Stimulated activated CD8-positive, alpha-beta memory T cell treated with anti-CD3 and anti-CD28 coated beads, Interleukin-4, amount 100 ng/mL, for 24 hours (primary cell): ENCODE measurements around the gene PCDHA2.
"Not testable (repeated sequence)": the region's sequence is repeated elsewhere in the genome, so short reads cannot be mapped to it uniquely, and the experiment has no call there.

Source experiments
- DNase-seq: peaks from one replicate; pipeline ENCODE4 v3.0.0-alpha.2; 2020; ENCODE audit warnings: low read depth

Gene PCDHA2

DNA sequence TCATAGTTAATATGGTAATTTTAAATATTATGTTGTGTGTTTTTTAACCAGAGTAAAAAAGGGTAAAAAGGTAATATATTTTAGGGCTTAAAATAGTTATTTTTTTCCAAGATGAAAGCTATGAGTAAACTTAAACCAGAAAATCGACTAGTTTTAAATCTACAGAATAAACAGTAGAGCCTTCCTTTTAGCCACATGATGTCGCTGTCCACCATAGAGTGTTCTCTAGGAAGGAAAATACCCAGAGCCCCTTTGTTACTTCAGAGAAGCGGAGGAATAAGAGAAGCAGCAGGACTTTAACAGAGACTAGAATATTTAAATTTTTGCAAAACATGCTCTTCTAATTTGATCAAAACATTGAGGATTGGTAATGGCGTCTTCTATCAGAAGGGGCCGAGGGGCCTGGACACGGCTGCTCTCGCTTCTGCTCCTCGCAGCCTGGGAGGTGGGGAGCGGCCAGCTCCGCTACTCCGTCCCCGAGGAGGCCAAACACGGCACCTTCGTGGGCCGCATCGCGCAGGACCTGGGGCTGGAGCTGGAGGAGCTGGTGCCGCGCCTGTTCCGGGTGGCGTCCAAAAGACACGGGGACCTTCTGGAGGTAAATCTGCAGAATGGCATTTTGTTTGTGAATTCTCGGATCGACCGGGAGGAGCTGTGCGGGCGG, at the start of gene PCDHA2:
Gene PCDHA2 (plus strand): TSS at position 258 of the 664 bp plus-strand sequence.
- no peak for DNase-seq

DNA sequence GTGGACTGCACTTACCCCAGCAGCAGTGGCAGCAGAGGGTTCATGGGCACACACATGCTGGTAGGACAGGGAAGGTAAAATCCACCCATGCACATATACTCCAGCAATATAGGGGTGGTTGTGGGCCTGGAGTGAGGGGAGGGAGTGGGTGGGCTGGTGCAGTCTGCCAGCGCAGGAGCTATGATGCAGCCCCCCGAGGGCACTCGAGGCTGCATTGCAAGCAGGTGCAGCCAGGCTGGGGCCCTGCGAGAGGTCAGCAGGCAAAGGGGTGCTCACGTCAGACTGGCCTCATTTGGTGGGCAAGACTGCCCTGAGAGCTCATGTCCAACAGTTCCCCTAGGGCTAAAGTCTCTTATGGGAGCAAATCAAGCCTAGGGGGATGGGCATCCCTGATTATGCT, 41.1 kb upstream of the PCDHA2 start:
- DNase-seq: no peak

DNA sequence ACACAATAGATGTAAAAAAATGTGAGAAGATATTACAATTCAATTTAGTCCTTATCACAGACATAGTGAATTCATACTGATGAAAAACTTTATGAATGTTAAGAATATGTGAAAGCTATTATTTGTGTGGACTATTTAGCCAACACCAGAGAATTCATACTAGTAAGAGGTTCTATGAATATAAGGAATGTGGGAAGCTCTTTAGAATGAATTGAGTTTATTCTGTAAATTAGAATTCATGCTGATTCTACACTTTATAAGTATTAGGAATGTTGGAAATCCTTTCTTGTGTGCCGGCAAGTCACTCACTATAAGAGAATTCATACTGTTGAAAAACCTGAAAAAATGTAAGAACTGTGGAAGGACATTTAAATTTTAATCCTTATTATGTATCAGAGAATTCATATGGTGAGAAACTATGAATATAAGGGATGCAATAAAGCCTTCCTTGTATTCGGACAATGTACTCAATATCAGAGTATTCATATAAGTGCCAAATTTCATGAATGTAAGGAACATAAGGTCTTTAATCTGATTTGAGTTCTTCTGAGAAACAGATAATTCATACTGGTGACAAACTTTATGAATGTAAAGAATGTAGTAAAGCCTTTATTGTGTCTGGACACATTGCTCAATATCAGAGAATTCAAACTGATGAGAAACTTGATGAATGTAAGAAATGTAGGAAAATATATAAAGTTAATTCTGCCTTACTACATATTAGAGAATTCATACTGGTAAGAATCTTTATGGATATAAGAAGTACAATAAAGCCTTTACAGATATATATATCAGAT, 30.3 kb upstream of the PCDHA2 start:
- no peak for DNase-seq

DNA sequence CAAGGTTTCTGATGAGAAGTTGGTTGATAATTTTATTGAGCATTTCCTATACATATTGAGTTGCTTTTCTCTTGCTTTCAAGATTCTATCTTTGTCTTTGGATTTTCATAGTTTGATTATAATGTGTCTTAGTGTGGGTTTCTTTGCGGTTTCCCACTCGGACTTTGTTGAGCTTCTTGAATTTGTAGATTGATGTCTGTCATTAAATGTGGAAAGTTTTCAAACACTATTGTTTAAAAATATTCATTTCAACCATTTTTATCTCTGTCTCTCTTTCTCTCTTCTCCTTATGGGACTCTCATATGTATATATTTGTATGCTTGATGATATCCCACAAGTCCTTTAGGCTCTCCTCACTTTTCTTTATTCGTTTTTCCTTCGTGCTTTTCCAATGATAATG, 27.2 kb upstream of the PCDHA2 start:
- no peak for DNase-seq

DNA sequence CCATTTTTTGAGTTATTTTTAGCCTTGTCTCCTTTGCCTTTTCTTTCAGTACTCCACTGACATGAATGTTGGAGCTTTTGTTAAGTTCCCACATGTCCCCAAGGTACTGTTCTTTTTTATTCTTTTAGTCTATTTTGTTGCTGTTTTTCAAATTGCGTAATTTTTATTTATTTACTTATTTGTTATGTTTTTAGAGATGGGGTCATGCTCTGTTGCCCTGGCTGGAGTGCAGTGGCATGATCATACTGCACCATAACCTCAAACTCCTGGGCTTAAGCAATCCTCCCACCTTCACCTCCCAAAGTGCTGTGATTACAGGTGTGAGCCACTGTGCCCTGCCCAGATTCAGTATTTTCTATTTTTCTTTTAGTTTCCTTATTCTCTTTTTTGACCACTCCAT, 14.1 kb upstream of the PCDHA2 start:
- DNase-seq: no peak

DNA sequence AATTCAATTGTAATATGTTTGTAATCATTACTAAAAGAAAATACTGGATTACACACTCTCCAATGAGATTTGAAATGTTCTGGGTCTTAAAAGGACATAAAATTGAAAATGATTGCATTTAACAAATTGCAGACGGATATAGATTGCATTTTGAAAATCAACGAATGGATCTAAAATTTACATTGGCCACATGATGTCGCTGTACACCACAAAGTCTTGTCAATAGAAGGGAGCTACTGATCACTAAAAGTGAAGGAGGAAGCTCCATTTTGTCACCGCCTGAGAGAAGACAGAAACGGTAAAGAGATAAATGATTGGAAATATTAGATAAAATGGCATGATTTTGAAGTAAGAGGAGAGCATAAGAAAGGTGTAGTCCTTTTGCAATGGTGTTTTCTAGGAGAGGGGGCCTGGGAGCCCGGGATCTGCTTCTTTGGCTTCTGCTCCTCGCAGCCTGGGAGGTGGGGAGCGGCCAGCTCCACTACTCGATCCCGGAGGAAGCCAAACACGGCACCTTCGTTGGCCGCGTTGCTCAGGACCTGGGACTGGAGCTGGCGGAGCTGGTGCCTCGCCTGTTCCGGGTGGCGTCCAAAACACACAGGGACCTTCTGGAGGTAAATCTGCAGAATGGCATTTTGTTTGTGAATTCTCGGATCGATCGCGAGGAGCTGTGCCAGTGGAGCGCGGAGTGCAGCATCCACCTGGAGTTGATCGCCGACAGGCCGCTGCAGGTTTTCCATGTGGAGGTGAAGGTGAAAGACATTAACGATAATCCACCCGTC, 8.6 kb upstream of the PCDHA2 start, which contains the start of gene PCDHA1:
Gene PCDHA1 (plus strand): TSS at position 236 of the 782 bp plus-strand sequence.
- DNase-seq: no peak

DNA sequence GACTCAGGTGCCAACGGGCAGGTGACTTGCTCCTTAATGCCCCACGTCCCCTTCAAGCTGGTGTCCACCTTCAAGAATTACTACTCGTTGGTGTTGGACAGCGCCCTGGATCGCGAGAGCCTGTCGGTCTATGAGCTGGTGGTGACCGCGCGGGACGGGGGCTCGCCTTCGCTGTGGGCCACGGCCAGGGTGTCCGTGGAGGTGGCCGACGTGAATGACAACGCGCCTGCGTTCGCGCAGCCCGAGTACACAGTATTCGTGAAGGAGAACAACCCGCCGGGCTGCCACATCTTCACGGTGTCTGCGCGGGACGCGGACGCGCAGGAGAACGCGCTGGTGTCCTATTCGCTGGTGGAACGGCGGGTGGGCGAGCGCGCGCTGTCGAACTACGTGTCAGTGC, 7.2 kb upstream of the PCDHA2 start:
- DNase-seq: not testable (repeated sequence)

DNA sequence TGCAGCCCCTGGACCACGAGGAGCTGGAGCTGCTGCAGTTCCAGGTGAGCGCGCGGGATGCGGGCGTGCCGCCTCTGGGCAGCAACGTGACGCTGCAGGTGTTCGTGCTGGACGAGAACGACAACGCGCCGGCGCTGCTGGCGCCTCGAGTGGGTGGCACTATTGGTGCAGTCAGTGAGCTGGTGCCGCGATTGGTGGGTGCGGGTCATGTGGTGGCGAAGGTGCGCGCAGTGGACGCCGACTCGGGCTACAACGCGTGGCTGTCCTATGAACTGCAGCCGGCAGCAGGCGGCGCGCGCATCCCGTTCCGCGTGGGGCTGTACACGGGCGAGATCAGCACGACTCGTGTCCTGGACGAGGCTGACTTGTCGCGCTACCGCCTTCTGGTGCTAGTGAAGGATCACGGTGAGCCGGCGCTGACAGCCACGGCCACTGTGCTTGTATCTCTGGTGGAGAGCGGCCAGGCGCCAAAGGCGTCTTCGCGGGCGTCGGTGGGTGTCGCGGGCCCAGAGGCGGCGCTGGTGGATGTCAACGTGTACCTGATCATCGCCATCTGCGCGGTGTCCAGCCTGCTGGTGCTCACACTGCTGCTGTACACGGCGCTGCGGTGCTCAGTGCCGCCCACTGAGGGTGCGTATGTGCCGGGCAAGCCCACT, 6.7 kb upstream of the PCDHA2 start:
- not testable (repeated sequence) for DNase-seq

DNA sequence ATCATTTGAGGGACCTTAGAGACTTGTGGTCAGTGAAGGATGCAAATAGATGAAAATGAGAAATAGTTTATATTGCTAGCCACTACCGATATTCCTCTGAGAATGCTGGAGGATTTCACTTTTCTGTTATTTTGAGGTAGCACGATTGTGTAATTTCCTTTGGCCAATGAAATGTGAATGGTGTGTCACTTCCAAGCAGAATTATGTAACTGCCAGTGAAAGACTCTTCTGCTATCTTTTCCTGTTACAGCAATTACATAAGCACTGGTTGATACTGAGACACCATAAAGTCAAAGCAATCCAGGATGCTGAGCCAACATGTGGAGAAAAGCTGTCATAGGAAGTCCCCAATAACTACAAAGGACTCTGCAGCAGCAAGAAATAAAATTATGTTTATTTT, 3.6 kb upstream of the PCDHA2 start:
- DNase-seq: no peak

DNA sequence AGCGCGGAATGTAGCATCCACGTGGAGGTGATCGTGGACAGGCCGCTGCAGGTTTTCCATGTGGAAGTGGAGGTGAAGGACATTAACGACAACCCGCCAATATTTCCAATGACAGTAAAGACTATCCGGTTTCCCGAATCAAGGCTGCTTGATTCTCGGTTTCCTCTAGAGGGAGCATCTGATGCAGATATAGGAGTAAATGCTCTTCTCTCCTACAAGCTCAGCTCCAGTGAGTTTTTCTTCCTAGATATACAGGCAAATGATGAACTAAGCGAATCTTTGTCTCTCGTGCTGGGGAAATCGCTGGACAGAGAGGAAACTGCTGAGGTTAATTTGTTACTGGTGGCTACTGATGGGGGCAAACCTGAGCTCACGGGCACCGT, 598 bp downstream of the PCDHA2 start:
- no peak for DNase-seq

DNA sequence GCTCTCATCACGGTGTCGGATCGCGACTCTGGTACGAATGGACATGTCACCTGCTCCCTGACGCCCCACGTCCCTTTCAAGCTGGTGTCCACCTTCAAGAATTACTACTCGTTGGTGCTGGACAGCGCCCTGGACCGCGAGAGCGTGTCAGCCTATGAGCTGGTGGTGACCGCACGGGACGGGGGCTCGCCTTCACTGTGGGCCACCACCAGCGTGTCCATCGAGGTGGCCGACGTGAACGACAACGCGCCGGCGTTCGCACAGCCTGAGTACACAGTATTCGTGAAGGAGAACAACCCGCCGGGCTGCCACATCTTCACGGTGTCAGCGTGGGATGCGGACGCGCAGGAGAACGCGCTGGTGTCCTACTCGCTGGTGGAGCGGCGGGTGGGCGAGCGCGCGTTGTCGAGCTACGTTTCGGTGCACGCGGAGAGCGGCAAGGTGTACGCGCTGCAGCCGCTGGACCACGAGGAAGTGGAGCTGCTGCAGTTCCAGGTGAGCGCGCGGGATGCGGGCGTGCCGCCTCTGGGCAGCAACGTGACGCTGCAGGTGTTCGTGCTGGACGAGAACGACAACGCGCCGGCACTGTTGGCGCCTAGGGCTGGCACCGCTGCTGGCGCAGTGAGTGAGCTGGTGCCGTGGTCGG, 1.5 kb downstream of the PCDHA2 start:
- not testable (repeated sequence) for DNase-seq

DNA sequence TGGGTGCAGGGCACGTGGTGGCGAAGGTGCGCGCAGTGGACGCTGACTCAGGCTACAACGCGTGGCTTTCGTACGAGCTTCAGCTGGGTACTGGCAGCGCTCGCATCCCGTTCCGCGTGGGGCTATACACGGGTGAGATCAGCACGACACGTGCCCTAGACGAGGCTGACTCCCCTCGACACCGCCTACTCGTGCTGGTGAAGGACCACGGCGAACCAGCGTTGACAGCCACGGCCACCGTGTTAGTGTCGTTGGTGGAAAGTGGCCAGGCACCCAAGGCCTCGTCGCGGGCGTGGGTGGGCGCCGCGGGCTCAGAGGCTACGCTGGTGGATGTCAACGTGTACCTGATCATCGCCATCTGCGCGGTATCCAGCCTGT, 2.1 kb downstream of the PCDHA2 start:
- no peak for DNase-seq

DNA sequence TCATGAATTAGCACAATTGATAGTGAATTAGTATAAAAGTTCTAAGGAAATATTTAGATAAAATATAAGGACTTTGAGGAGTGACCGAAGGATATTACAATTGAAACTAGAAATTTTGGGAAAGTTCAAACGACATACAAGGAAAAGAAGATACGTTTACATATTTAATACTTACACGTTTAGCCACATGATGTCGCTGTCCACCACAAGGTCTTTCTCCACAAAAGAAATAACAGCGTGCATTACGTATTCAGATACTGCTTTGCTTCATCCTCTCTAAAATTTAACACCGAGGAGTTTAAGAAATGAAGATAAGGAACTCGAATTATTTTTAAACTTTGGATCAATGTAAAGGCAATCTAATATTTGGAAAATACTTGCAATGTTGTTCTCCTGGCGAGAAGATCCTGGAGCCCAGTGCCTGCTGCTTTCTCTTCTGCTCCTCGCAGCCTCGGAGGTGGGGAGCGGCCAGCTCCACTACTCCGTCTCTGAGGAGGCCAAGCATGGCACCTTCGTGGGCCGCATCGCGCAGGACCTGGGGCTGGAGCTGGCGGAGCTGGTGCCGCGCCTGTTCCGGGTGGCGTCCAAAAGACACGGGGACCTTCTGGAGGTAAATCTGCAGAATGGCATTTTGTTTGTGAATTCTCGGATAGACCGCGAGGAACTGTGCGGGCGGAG, 6.3 kb downstream of the PCDHA2 start, which contains the start of gene PCDHA3:
Gene PCDHA3 (plus strand): TSS at position 242 of the 678 bp plus-strand sequence.
- no peak for DNase-seq

DNA sequence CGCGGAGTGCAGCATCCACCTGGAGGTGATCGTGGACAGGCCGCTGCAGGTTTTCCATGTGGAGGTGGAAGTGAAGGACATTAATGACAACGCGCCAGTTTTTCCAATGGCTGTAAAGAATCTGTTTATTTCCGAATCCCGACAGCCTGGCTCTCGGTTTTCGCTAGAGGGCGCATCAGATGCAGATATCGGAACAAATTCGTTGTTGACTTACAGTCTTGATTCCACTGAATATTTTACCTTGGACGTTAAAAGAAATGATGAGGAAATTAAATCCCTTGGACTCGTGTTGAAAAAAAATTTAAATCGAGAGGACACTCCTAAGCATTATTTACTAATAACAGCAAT, 6.8 kb downstream of the PCDHA2 start:
- no peak for DNase-seq

DNA sequence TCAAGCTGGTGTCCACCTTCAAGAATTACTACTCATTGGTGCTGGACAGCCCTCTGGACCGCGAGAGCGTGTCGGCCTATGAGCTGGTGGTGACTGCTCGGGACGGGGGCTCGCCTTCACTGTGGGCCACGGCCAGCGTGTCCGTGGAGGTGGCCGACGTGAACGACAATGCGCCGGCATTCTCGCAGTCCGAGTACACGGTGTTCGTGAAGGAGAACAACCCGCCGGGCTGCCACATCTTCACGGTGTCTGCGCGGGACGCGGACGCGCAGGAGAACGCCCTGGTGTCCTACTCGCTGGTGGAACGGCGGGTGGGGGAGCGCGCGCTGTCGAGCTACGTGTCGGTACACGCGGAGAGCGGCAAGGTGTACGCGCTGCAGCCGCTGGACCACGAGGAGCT, 7.7 kb downstream of the PCDHA2 start:
- DNase-seq: not testable (repeated sequence)

DNA sequence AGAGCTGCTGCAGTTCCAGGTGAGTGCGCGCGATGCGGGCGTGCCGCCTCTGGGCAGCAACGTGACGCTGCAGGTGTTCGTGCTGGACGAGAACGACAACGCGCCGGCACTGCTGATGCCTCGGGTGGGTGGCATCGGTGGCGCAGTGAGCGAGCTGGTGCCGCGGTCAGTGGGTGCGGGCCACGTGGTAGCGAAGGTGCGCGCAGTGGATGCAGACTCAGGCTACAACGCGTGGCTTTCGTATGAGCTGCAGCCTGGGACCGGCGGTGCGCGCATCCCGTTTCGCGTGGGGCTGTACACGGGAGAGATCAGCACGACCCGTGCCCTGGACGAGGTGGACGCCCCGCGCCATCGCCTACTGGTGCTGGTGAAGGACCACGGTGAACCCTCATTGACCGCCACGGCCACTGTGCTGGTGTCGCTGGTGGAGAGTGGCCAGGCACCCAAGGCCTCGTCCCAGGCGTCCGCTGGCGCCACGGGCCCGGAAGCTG, 8.2 kb downstream of the PCDHA2 start:
- DNase-seq: no peak

DNA sequence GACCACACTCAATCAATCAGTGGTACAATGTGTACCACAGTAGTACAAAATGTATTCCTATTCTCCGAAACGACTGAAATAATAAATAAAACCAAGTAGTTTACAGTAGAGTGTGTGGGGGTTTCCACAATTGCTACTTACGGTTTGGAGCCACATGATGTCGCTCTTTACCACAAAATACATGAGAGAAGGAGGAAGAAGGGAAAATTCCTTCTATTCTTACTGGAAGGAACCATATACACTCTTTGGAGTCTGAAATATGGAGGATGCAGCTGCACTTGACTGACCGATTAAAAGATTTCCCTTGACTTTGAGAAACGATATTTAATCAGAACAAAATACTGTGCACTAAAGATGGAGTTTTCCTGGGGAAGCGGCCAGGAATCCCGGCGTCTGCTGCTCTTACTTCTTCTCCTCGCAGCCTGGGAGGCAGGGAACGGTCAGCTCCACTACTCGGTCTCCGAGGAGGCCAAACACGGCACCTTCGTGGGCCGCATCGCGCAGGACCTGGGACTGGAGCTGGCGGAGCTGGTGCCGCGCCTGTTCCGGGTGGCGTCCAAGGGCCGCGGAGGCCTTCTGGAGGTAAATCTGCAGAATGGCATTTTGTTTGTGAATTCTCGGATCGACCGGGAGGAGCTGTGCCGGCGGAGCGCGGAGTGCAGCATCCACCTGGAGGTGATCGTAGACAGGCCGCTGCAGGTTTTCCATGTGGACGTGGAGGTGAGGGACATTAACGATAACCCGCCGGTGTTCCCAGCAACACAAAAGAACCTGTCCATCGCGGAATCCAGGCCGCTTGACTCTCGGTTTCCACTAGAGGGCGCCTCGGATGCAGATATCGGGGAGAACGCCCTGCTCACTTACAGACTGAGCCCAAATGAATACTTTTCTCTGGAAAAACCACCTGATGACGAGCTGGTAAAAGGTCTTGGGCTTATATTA, 12.5 kb downstream of the PCDHA2 start, which contains the start of gene PCDHA4:
Gene PCDHA4 (plus strand): TSS at position 235 of the 942 bp plus-strand sequence.
- no peak for DNase-seq

DNA sequence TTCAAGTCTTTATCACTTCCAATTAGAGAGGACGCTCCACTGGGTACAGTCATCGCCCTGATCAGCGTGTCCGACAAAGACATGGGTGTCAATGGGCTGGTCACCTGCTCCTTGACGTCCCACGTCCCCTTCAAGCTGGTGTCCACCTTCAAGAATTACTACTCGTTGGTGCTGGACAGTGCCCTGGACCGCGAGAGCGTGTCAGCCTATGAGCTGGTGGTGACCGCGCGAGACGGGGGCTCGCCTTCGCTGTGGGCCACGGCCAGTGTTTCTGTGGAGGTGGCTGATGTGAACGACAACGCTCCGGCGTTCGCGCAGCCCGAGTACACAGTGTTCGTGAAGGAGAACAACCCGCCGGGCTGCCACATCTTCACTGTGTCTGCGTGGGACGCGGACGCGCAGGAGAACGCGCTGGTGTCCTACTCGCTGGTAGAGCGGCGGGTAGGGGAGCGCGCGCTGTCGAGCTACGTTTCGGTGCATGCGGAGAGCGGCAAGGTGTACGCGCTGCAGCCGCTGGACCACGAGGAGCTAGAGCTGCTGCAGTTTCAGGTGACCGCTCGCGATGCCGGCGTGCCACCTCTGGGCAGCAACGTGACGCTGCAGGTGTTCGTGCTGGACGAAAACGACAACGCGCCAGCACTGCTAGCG, 13.7 kb downstream of the PCDHA2 start:
- not testable (repeated sequence) for DNase-seq

DNA sequence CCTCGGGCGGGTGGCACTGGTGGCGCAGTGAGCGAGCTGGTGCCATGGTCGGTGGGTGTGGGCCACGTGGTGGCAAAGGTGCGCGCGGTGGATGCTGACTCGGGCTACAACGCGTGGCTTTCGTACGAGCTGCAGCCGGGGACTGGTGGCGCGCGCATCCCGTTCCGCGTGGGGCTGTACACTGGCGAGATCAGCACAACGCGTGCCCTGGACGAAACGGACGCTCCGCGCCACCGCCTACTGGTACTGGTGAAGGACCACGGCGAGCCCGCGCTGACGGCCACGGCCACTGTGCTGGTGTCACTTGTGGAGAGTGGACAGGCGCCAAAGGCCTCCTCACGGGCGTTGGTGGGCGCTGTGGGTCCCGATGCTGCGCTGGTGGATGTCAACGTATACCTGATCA, 14.2 kb downstream of the PCDHA2 start:
- DNase-seq: no peak
